Trophoblast cell (in vitro differentiated cells and primary cell): Measurements from ENCODE around the gene DDOST.

Experiments used
- DNase-seq, 2 donors: peaks; one replicate each; pipeline ENCODE4 v3.0.0-alpha.2; 2016
- H2AFZ ChIP-seq: 2 replicates; pipeline ENCODE4 v1.6.1; 2013; ENCODE audit warnings: low read length, moderate library complexity, mild to moderate bottlenecking; ENCODE audit not compliant: insufficient read depth, poor library complexity
- H2AK5ac ChIP-seq: 2 replicates; pipeline ENCODE4 v1.6.1; 2013; ENCODE audit warnings: mild to moderate bottlenecking, low read length
- H2BK120ac ChIP-seq: 2 replicates; pipeline ENCODE4 v1.6.1; 2013; ENCODE audit warnings: low read length, mild to moderate bottlenecking, moderate library complexity; ENCODE audit not compliant: insufficient read depth, poor library complexity
- H2BK12ac ChIP-seq: 2 replicates; pipeline ENCODE4 v1.6.1; 2013; ENCODE audit warnings: mild to moderate bottlenecking, low read length, moderate library complexity
- H2BK5ac ChIP-seq: 2 replicates; pipeline ENCODE4 v1.6.1; 2013; ENCODE audit warnings: low read length, low read depth, moderate library complexity, mild to moderate bottlenecking; ENCODE audit not compliant: poor library complexity
- H3K14ac ChIP-seq: 2 replicates; pipeline ENCODE4 v1.6.1; 2013; ENCODE audit warnings: mild to moderate bottlenecking, low read length
- H3K18ac ChIP-seq: 2 replicates; pipeline ENCODE4 v1.6.1; 2013; ENCODE audit warnings: mild to moderate bottlenecking, low read length
- H3K23ac ChIP-seq: 2 replicates; pipeline ENCODE4 v1.6.1; 2013; ENCODE audit warnings: low read length
- H3K27ac ChIP-seq: 2 replicates; pipeline ENCODE4 v1.5.1; 2013; ENCODE audit warnings: low read depth, mild to moderate bottlenecking, inconsistent platforms, low read length, moderate library complexity
- H3K27me3 ChIP-seq: 2 replicates; pipeline ENCODE4 v1.6.1; 2013; ENCODE audit warnings: inconsistent platforms, mild to moderate bottlenecking, low read length, moderate library complexity; ENCODE audit not compliant: insufficient read depth
- H3K36me3 ChIP-seq, 2 experiments: 1 replicate in 1 of 2; 2 replicates in 1 of 2; pipeline ENCODE4 v1.6.1; 2013; ENCODE audit warnings: low read length in 2 of 2, mild to moderate bottlenecking in 2 of 2, moderate library complexity in 1 of 2; ENCODE audit not compliant: insufficient read depth in 2 of 2, control insufficient read depth in 1 of 2
- H3K4ac ChIP-seq: 2 replicates; pipeline ENCODE4 v1.6.1; 2013; ENCODE audit warnings: low read depth, mild to moderate bottlenecking, low read length, moderate library complexity
- H3K4me1 ChIP-seq, 2 experiments: 1 replicate in 1 of 2; 2 replicates in 1 of 2; pipeline ENCODE4 v1.6.1; 2013; ENCODE audit warnings: low read length in 2 of 2, mild to moderate bottlenecking in 2 of 2, moderate library complexity in 1 of 2; ENCODE audit not compliant: insufficient read depth in 2 of 2, control insufficient read depth in 1 of 2
- H3K4me2 ChIP-seq: 2 replicates; pipeline ENCODE4 v1.6.1; 2013; ENCODE audit warnings: inconsistent platforms, mild to moderate bottlenecking, low read length, moderate library complexity
- H3K4me3 ChIP-seq: 2 replicates; pipeline ENCODE4 v1.5.1; 2013; ENCODE audit warnings: mild to moderate bottlenecking, low read depth, low read length, inconsistent platforms
- H3K79me1 ChIP-seq: one replicate; pipeline ENCODE4 v1.6.1; 2013; ENCODE audit warnings: low read length
- H3K79me2 ChIP-seq: 2 replicates; pipeline ENCODE4 v1.6.1; 2013; ENCODE audit warnings: low read length, mild to moderate bottlenecking; ENCODE audit not compliant: control insufficient read depth, insufficient read depth, poor library complexity
- H3K9ac ChIP-seq: 2 replicates; pipeline ENCODE4 v1.6.1; 2013; ENCODE audit warnings: mild to moderate bottlenecking, low read length
- H3K9me3 ChIP-seq: 2 replicates; pipeline ENCODE4 v1.6.1; 2013; ENCODE audit warnings: low read depth, mild to moderate bottlenecking, control low read depth, inconsistent platforms, low read length; ENCODE audit not compliant: insufficient read depth
- H4K12ac ChIP-seq: 2 replicates; pipeline ENCODE4 v1.6.1; 2013; ENCODE audit warnings: low read depth, mild to moderate bottlenecking, low read length, moderate library complexity
- H4K8ac ChIP-seq: 2 replicates; pipeline ENCODE4 v1.6.1; 2013; ENCODE audit warnings: low read depth, mild to moderate bottlenecking, low read length, moderate library complexity
- H4K91ac ChIP-seq: one replicate; pipeline ENCODE4 v1.6.1; 2013; ENCODE audit warnings: low read depth, mild to moderate bottlenecking, low read length, moderate library complexity
- WGBS: extraction: QIAGEN DNeasy Blood & Tissue Kit; methylation state at CpG from one replicate; pipeline ENCODE4 v1.1.7; 2013; ENCODE audit warnings: missing lambda C conversion rate; ENCODE audit not compliant: insufficient read length, insufficient coverage; ENCODE audit errors: extremely low coverage; 5-methylcytosine and 5-hydroxymethylcytosine counted together

Gene DDOST

GRCh38 chr1:20708057-20708456 lies 46.9 kb upstream of the DDOST start:
- Histone ChIP-seq H3K9me3 (peaks cover 3% of the 10 kb centered on the region), H3K18ac (no peak overlapping the region), H3K23ac (no peak overlapping the region), H3K79me1 (no peaks in the 10 kb centered on the region), H3K4me3 (no peak overlapping the region), H2BK120ac (no peak overlapping the region), H3K9ac (no peak overlapping the region), H3K36me3 (no peaks in the 10 kb centered on the region), H4K8ac (no peak overlapping the region), H3K14ac (no peak overlapping the region), H3K4ac (no peak overlapping the region), H4K12ac (no peak overlapping the region), H2BK5ac (no peak overlapping the region), H2BK12ac (no peak overlapping the region), H3K4me2 (no peak overlapping the region), H2AK5ac (no peak overlapping the region), H4K91ac (no peak overlapping the region), H3K79me2 (no peaks in the 10 kb centered on the region), H2AFZ (no peak overlapping the region), H3K4me1 (no peaks in the 10 kb centered on the region), H3K27me3 (no peaks in the 10 kb centered on the region), H3K27ac (no peak overlapping the region)
- DNase-seq = no peak
- no CpG with 5 or more reads among the region's 6 CpGs for WGBS

DNA sequence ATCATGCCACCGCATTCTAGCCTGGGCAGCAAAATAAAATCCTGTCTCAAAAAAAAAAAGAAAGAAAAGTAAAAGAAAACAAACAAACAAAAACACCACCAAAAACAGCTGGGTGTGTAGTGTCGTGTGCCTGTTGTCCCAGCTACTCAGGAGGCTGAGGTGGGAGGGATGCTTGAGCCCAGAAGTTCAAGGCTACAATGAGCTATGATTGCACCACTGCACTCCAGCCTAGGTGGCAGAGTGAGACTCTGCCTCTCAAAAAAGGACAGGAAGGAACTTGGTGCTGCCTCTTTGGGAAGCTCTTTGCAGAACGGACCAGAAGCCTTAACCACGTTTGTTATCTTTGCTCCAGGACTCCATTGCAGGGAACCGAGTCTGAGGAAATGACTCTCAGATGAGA lies 45.7 kb upstream of the DDOST start:
- no peak overlapping the region for H3K27ac ChIP-seq

GRCh38 chr1:20705203-20705755 lies 44.1 kb upstream of the DDOST start:
- Histone ChIP-seq H3K27me3 (no peaks in the 10 kb centered on the region), H3K14ac (no peak overlapping the region), H3K4ac (no peak overlapping the region), H4K8ac (no peak overlapping the region), H3K36me3 (no peaks in the 10 kb centered on the region), H2BK5ac (no peak overlapping the region), H4K91ac (no peak overlapping the region), H3K4me3 (no peak overlapping the region), H2BK12ac (no peak overlapping the region), H3K23ac (no peak overlapping the region), H2AFZ (no peak overlapping the region), H4K12ac (no peak overlapping the region), H3K18ac (no peak overlapping the region), H3K4me2 (no peak overlapping the region), H3K79me1 (peaks cover 3% of the 10 kb centered on the region), H2AK5ac (no peak overlapping the region), H3K9ac (no peak overlapping the region), H3K79me2 (no peaks in the 10 kb centered on the region), H2BK120ac (no peak overlapping the region), H3K9me3 (peaks cover 3% of the 10 kb centered on the region), H3K4me1 (peaks cover 1 to 5% of the 10 kb centered on the region in 2 experiments), H3K27ac (no peak overlapping the region)
- no peak for DNase-seq
- WGBS = no CpG with 5 or more reads among the region's 15 CpGs

More for the DNA sequence above, 45.7 kb upstream of the DDOST start:
- H4K91ac ChIP-seq = no peak overlapping the region
- H3K27me3 ChIP-seq = no peaks in the 10 kb centered on the region
- H2AK5ac ChIP-seq = no peak overlapping the region
- H2BK120ac ChIP-seq = no peak overlapping the region
- H4K12ac ChIP-seq = no peak overlapping the region
- no peaks in the 10 kb centered on the region for H3K79me2 ChIP-seq
- no CpG with 5 or more reads among the region's 5 CpGs for WGBS
- no peak overlapping the region for H3K14ac ChIP-seq
- H3K9me3 ChIP-seq = peaks cover 3% of the 10 kb centered on the region
- H3K79me1 ChIP-seq = no peaks in the 10 kb centered on the region
- no peak overlapping the region for H3K23ac ChIP-seq
- no peak overlapping the region for H3K4me3 ChIP-seq
- H2BK5ac ChIP-seq = no peak overlapping the region
- no peaks in the 10 kb centered on the region for H3K4me1 ChIP-seq
- no peak overlapping the region for H3K9ac ChIP-seq
- H4K8ac ChIP-seq = no peak overlapping the region
- no peak overlapping the region for H3K4ac ChIP-seq
- no peak overlapping the region for H3K4me2 ChIP-seq
- H2AFZ ChIP-seq = no peak overlapping the region
- DNase-seq = no peak
- no peak overlapping the region for H2BK12ac ChIP-seq
- no peak overlapping the region for H3K18ac ChIP-seq
- no peaks in the 10 kb centered on the region for H3K36me3 ChIP-seq

- Histone ChIP-seq H2BK12ac (no peak overlapping the region), H2AK5ac (no peak overlapping the region), H3K27ac (no peak overlapping the region), H4K91ac (no peak overlapping the region), H2AFZ (no peak overlapping the region), H2BK120ac (no peak overlapping the region), H3K27me3 (no peaks in the 10 kb centered on the region), H3K14ac (no peak overlapping the region), H2BK5ac (no peak overlapping the region), H3K4ac (no peak overlapping the region), H3K9me3 (peaks cover under 1% of the 10 kb centered on the region), H3K4me1 (peaks cover 5 to 10% of the 10 kb centered on the region in 2 experiments), H3K23ac (no peak overlapping the region), H4K12ac (no peak overlapping the region), H3K79me2 (no peaks in the 10 kb centered on the region), H3K9ac (no peak overlapping the region), H3K79me1 (peaks cover 3% of the 10 kb centered on the region), H3K4me3 (no peak overlapping the region), H3K18ac (no peak overlapping the region), H3K36me3 (no peaks in the 10 kb centered on the region), H4K8ac (no peak overlapping the region), H3K4me2 (no peak overlapping the region)
- no peak for DNase-seq
- WGBS = no CpG with 5 or more reads among the region's 41 CpGs
Measured at GRCh38 chr1:20704390-20705202, 43.4 kb upstream of the DDOST start.
